Eye (tissue), 1 donor: ENCODE results near the gene ATG2B.
A peak's percentile ranks its signal among the peaks of the same experiment; 100 is the strongest.
"Not testable (repeated sequence)": the region's sequence is repeated elsewhere in the genome, so short reads cannot be mapped to it uniquely, and the experiment has no call there.

ENCODE experiments used
- DNase-seq: peaks from one replicate; pipeline ENCODE4 v3.0.0-alpha.2; 2015

The ATG2B gene

GRCh38 chr14:96370528-96370927, 7.4 kb upstream of the ATG2B start:
- DNase-seq = no peak

- DNase-seq = no peak
Measured at GRCh38 chr14:96368534-96368933, 5.4 kb upstream of the ATG2B start.

GRCh38 chr14:96364962-96365361, 1.8 kb upstream of the ATG2B start:
- no peak for DNase-seq

- peak; percentile 80 for DNase-seq
Measured at GRCh38 chr14:96363751-96364336, 703 bp upstream of the ATG2B start.

- peak; percentile 67 for DNase-seq
Measured at GRCh38 chr14:96362071-96362964, 823 bp downstream of the ATG2B start.

- no peak for DNase-seq
Measured at GRCh38 chr14:96359959-96360358, 3.2 kb downstream of the ATG2B start.

DNA sequence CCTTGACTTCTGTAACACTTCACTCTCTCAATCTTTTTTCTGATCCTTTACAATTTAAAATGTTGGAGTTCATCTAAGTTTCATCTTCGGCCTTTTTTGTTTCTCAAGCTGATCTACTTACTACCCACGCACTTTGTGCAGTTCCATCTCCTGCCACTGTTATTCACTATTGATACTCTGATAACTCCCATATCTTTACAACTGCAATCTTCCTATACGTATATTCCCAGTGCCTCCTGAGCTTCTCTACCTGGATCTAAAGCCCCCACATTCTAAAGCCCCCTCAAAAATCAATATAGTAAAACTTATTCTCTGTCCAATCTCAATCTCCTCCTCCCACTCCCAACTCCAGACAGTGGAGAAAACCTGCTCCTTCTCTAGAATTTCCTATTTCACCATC, 5.9 kb downstream of the ATG2B start:
- DNase-seq = no peak

- DNase-seq = no peak
Measured at GRCh38 chr14:96354246-96354645, 8.9 kb downstream of the ATG2B start.

GRCh38 chr14:96352708-96353107, 10.4 kb downstream of the ATG2B start:
- no peak for DNase-seq

GRCh38 chr14:96351986-96352385, 11.2 kb downstream of the ATG2B start:
- DNase-seq = no peak

GRCh38 chr14:96349286-96350075, 13.7 kb downstream of the ATG2B start:
- DNase-seq = no peak

DNA sequence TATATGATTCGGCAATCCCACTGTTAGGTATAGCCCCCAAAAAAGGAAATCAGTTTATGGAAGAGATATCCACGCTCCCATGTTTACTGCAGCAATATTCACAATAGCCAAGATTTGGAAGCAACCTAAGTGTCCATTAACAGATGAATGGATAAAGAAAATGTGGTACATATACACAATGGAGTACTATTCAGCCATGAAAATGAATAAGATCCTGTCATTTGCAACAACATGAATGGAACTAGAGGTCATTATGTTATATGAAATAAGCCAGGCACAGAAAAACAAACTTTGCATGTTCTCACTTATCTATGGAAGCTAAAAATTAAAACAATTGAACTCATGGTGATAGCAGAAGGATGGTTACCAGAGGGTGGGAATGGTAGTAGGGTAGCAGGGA, 15.2 kb downstream of the ATG2B start:
- DNase-seq = not testable (repeated sequence)

DNA sequence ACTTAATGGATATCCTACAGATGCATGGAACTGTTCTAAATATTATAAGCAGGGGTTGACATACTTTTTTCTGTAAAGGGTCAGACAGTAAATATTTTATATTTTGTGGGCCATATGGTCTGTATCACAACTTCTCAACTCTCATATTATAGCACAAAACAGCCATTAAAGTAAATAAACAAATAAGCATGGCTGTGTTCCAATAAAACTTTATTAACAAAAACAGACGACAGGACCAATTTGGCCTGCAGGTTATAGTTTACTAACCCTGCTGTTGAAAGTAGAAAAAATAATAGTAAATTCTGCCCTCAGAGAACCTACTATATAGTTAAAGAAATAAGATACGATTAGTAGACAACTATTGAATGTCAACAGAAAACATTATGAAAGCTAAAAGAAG, 17.5 kb downstream of the ATG2B start:
- DNase-seq = no peak

DNA sequence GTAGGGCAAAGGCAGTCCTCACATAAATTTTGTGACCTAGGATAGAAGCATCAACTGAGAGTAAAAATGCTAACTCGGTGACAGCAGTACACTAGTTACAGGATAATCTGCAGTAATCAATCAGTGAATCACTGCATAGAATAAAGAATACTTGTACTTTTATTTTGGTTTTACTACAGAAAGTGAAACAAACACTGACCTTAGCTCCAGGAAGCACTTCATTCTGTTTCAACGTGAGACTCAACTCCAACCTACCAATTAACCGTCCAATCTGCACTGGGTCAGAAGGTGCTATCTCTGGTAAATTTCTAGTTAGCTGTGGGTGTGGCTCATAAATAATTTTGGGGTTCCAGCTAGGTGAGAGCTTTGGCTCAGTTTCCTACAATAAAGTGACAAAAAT, 21.8 kb downstream of the ATG2B start:
- DNase-seq = no peak

DNA sequence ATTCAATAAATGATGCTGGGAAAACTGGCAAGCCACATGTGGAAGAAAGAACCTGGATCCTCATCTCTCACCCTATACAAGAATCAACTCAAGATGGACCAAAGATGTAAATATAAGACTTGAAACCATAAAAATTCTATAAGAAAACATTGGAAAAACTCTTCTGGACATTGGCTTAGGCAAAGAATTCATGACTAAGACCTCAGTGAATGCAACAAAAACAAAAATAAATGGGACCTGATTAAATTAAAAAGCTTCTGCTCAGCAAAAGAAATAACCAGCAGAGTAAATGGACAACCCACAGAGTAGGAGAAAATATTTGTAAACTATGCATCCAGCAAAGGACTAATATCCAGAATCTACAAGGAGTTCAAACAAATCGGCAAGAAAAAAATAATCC, 24.6 kb downstream of the ATG2B start:
- DNase-seq = no peak

- DNase-seq = no peak
Measured at GRCh38 chr14:96324219-96324618, 38.9 kb downstream of the ATG2B start.

DNA sequence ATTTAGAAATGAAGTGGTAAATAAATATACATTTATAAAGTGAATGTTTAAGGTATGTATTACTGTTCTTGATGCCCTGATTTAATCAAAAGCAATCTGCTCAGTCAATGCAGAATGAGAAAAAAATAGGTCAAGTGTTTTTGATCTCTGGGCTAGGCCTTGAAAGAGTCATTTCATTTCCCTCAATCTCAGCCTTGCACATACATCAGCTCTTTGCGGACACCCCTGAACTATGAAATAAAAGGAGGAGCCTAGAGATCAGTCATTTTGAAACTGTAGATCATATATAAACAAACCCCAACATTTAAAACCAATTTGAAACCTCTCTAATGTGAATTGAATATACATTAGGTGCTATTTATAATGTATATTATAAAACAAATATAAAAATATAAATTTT, 42.5 kb downstream of the ATG2B start:
- DNase-seq = no peak

DNA sequence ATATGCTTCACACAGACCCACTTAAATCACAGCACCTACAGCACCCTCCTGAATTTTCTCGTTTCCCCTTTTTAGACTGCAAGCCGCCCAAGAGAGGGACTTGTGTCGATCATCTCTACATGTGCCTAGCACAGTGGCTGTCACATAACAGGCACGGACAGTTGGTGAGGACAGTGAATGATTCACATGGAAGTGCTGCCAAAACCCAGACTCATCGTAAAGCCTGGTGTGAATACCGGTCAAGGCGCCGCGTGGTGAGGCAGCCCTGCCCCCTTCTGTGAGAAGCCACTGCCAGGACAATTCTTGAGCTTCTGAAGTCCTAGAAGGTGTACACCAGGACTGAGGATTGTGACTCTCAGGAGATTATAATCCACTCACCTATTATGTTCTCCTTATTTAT, 44.3 kb downstream of the ATG2B start:
- DNase-seq = no peak

DNA sequence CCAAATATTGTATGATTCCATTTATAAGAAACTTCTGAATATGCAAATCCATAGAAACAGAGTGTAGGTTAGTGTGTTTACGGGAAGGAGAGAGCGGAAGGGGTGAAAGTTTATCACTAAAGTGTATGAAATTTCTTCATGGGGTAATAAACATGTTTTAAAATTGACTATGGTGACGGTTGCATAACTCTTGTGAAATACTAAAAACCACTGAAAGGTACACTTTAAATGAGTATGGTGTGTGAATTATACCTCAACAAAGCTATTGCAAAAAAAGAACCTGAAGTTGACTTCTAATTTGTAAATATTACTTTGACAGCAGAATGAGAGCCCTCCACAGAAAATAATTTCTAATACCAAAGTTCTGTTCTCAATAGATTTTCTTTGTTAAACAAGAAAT, 47.1 kb downstream of the ATG2B start:
- DNase-seq = no peak

DNA sequence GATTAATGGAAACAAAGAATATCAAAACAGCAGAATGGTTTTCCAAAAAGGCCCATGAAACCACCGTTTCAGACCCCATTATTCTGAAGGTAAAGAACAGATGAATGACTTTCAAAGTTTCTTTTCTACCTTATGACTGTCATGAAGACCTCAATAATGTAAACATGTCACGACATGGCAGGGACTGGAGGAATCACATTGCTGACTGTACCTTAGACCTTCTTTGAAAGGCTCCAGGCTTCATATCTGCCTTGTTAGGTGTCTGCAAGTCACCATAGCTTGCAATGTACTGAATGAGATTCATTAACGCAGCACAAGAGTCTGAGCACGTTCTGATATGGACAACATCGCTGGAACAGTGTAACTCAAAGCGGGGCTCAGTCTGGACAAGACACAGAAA, 52.2 kb downstream of the ATG2B start:
- no peak for DNase-seq

DNA sequence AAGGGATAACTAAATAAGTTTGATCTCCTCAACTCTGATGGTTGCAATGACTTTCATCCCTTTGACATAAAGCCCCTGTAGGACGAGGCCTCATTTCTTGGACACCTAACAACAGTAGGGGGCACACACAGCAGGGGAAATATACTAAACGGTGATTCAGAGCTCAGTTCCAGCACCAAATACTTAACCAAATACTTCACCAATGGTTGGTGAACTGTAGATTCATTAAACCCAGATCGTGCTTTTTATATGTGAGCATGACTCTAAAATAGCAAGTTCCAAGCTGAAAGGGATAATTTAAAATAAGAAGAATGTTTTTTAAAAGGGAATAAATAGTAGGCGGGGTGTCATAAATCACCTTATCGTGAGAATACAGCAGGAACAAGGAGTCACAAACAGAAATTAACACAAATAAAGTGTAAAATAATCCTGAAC, 53.2 kb downstream of the ATG2B start:
- no peak for DNase-seq

DNA sequence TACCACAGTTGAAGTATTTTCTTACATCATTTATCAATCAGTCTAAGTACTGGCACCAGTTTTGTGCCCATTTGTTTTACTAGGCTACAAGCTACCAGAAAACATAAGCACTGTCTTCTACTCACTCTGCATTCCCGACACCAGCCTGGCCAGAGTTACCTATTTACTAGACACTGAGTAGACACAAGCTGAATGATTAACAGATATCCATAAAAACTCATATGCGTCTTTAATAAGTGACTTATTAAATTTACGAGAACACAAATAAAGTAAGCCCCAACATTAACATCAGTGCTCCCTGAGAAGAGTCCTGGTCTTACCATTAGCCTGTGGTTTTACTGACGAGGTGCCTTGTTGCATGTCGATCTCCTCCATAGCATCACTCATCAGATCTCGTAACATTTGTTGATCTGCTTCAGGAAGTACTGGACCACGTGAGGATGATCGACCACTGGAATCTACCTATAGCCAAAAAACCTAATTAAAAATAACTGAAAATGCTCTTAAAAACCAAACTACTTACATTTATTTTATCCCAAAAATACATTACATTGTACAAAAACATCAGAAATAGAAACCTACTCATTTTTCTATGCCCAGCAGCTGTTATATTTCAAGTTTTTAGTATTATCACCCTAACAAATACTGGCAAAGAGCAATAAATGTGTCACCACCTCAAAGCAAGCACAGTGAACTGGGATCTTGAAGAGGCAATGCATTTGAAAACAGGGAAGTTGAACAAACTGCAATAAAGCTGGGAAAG, 53.8 kb downstream of the ATG2B start:
- DNase-seq = no peak

GRCh38 chr14:96307434-96307833, 55.7 kb downstream of the ATG2B start:
- DNase-seq = no peak
